LNCAP (cell line): ENCODE measurements around the gene SLC30A4.

Experiments used
- CTCF ChIP-seq: fragments of 450-650 bp; IDR thresholded peaks from 2 replicates; pipeline ENCODE4 v1.5.1; 2017; ENCODE audit warnings: mild to moderate bottlenecking

Gene SLC30A4

GRCh38 chr15:45529613-45530012 lies 7.1 kb upstream of the SLC30A4 start:
- TF ChIP-seq CTCF: no peak

- no peak for TF ChIP-seq CTCF
Measured at GRCh38 chr15:45527086-45527485, 4.5 kb upstream of the SLC30A4 start.

GRCh38 chr15:45523166-45523460 lies 558 bp upstream of the SLC30A4 start:
- no peak for TF ChIP-seq CTCF

- no peak for TF ChIP-seq CTCF
Measured at GRCh38 chr15:45521596-45522327, 793 bp downstream of the SLC30A4 start.

- no peak for TF ChIP-seq CTCF
Measured at GRCh38 chr15:45510758-45511280, 11.7 kb downstream of the SLC30A4 start.

- TF ChIP-seq CTCF: no peak
Measured at GRCh38 chr15:45499426-45499825, 23.1 kb downstream of the SLC30A4 start.

GRCh38 chr15:45498701-45499100 lies 23.9 kb downstream of the SLC30A4 start:
- no peak for TF ChIP-seq CTCF

GRCh38 chr15:45497261-45497660 lies 25.3 kb downstream of the SLC30A4 start:
- TF ChIP-seq CTCF: no peak
